HepG2 (cell line): ENCODE data around the gene PRR35. TPM values are rescaled to one million over a fixed set of nuclear protein-coding genes. Genes with fewer than 3 reads are reported as not detected.

Experiments
- ATAC-seq: fragments of 200-7000 bp; cut with Tn5 transposase; 3 replicates; pipeline ENCODE4 v1.9.1; 2020; ENCODE audit warnings: mild to moderate bottlenecking, moderate library complexity
- BruUV-seq: library from RNA; stranded (reverse); fragments of 400-500 nt; replicated peaks from 2 replicates; lab custom pipeline; 2021; lab: Mats Ljungman, UMichigan
- CTCF ChIA-PET: fragments of 300-600 bp; formaldehyde crosslinking; extraction: SDS; loops from one replicate; lab custom pipeline; 2021; ENCODE audit warnings: low total read pairs, inconsistent platforms, low intra/inter-chr PET ratio; lab: Yijun Ruan, JAX
- POLR2A ChIA-PET: fragments of 350-600 bp; sonication (Branson Sonifier 250); formaldehyde crosslinking; loops from one replicate; lab custom pipeline; 2020; ENCODE audit warnings: antibody characterized with exemption, inconsistent platforms; lab: Yijun Ruan, JAX
- DNase-seq: peaks from one replicate; pipeline ENCODE4 v3.0.0-alpha.2; 2015; ENCODE audit warnings: low spot score
- FAIRE-seq: peaks from 3 replicates; lab custom pipeline; 2011; peaks lifted over from hg19 to GRCh38; lab: Jason Lieb, UNC
- H2AFZ ChIP-seq: one replicate; pipeline ENCODE4 v1.6.1; 2011; ENCODE audit warnings: low read length, inconsistent platforms
- H3K27ac ChIP-seq: fragments of 300-600 bp; 3 replicates; pipeline ENCODE4 v1.8.0; 2011; ENCODE audit warnings: mixed run types, mild to moderate bottlenecking, mixed read lengths, low read length, inconsistent platforms; ENCODE audit not compliant: insufficient read depth; ENCODE audit errors: extremely low read length
- H3K27me3 ChIP-seq, 2 experiments: fragments of 200-600 bp in 1 of 2; 2 replicates in 1 of 2; 3 replicates in 1 of 2; pipeline versions ENCODE4 v1.6.0 to v1.8.0; 2011; ENCODE audit warnings: low read length in 2 of 2, mild to moderate bottlenecking in 2 of 2, moderate library complexity in 2 of 2, inconsistent platforms in 1 of 2; ENCODE audit not compliant: insufficient read depth in 2 of 2, control insufficient read depth in 1 of 2
- H3K36me3 ChIP-seq, 2 experiments: fragments of 200-600 bp in 1 of 2; replicated peaks in 1 of 2; 2 replicates in 1 of 2; 3 replicates in 1 of 2; pipeline versions ENCODE4 v1.5.1 to v1.8.0; 2011; ENCODE audit warnings: low read length in 2 of 2, inconsistent platforms in 1 of 2; ENCODE audit not compliant: insufficient read depth in 2 of 2, control insufficient read depth in 1 of 2
- H3K4me1 ChIP-seq: 2 replicates; pipeline ENCODE4 v1.5.1; 2012; ENCODE audit warnings: low read length, inconsistent platforms; ENCODE audit not compliant: insufficient read depth
- H3K4me2 ChIP-seq: 2 replicates; pipeline ENCODE4 v1.6.0; 2011; ENCODE audit warnings: low read depth, low read length, inconsistent platforms
- H3K4me3 ChIP-seq, 3 experiments: fragments of 200-600 bp in 1 of 3; sonication (generic), shearing (Covaris generic) in 1 of 3; replicated peaks in 1 of 3; 2 replicates each; pipeline ENCODE4 v1.5.1; 2011 to 2016; ENCODE audit warnings: low read length in 3 of 3, inconsistent platforms in 2 of 3, low read depth in 2 of 3, mild to moderate bottlenecking in 2 of 3, control low read depth in 1 of 3, mixed read lengths in 1 of 3; ENCODE audit not compliant: insufficient read depth in 1 of 3
- H3K79me2 ChIP-seq: one replicate; pipeline ENCODE4 v1.6.1; 2011; ENCODE audit warnings: low read length, inconsistent platforms; ENCODE audit not compliant: insufficient read depth
- H3K9ac ChIP-seq: 2 replicates; pipeline ENCODE4 v1.6.0; 2011; ENCODE audit warnings: mild to moderate bottlenecking, low read depth, low read length, inconsistent platforms; ENCODE audit not compliant: insufficient read depth
- H3K9me3 ChIP-seq: 2 replicates; pipeline ENCODE4 v1.5.1; 2012; ENCODE audit warnings: mild to moderate bottlenecking, low read length
- H4K20me1 ChIP-seq: 2 replicates; pipeline ENCODE4 v1.6.0; 2011; ENCODE audit warnings: inconsistent platforms, mild to moderate bottlenecking, low read length, moderate library complexity; ENCODE audit not compliant: insufficient read depth
- AGO2 ChIP-seq: fragments of 200-400 bp; formaldehyde crosslinking; optimal IDR thresholded peaks from 2 replicates; pipeline ENCODE3; 2017; ENCODE audit warnings: mild to moderate bottlenecking, low read depth, low read length, moderate library complexity
- ERF ChIP-seq: IDR thresholded peaks from 2 replicates; pipeline ENCODE4 v1.6.1; 2018; ENCODE audit warnings: missing biosample characterization, missing genetic modification reagents
- SP5 ChIP-seq: IDR thresholded peaks from 2 replicates; pipeline ENCODE4 v1.6.1; 2016; ENCODE audit warnings: low read depth, borderline replicate concordance
- ZFX ChIP-seq: sonication (generic); formaldehyde crosslinking; IDR thresholded peaks from 2 replicates; pipeline ENCODE4 v1.4.0; 2020; ENCODE audit warnings: mild to moderate bottlenecking, low read depth, missing genetic modification reagents, moderate library complexity
- ZNF605 ChIP-seq: sonication (generic); formaldehyde crosslinking; IDR thresholded peaks from 2 replicates; pipeline ENCODE4 v1.8.0; 2022; ENCODE audit warnings: mild to moderate bottlenecking, missing genetic modification reagents
- WGBS: methylation state at CpG from one replicate; pipeline ENCODE4 v1.1.6; 2017; ENCODE audit warnings: low lambda C conversion rate; 5-methylcytosine and 5-hydroxymethylcytosine counted together
- in situ Hi-C: cut with HindIII; loops from 2 replicates; pipeline ENCODE4 v1.10.0; 2017; ENCODE audit warnings: low pct_unique_long_range_greater_than_20kb; ENCODE audit not compliant: extremely low pct_ligation_motif_present
- intact Hi-C: fragments of 100-400 bp; cut with micrococcal nuclease; formaldehyde crosslinking; loops from one replicate; pipeline ENCODE4 v1.10.0; 2022; ENCODE audit not compliant: unreplicated experiment
- polyA plus RNA-seq, 8 experiments: library from polyadenylated mRNA; depleted of rRNA in 3 of 8; stranded (reverse) in 7 of 8; unstranded in 1 of 8; fragments of >200 nt; fragmentation: Illumina TruSeq in 4 of 8; extraction: Trizol in 4 of 8; gene quantifications; 2 replicates each; pipeline versions ENCODE4 v1.2.1 to v1.2.3, GENCODE V29; 2011 to 2016; ENCODE audit warnings: low read depth in 4 of 8, missing spikeins in 1 of 8, mixed read lengths in 1 of 8; ENCODE audit not compliant: insufficient read depth in 1 of 8
- total RNA-seq, 5 experiments: library from RNA; depleted of rRNA; stranded (reverse); fragments of >200 nt; fragmentation: Illumina TruSeq; extraction: Trizol; gene quantifications; 2 replicates each; pipeline ENCODE4 v1.2.3, GENCODE V29; 2016; ENCODE audit warnings: low read depth in 1 of 5
- TF ChIP-seq, protein P1 (sequence below): sonication (generic); formaldehyde crosslinking; IDR thresholded peaks from 2 replicates; pipeline ENCODE4 v1.4.0; 2020; ENCODE audit warnings: missing genetic modification reagents

The PRR35 gene
- total and polyA plus RNA-seq, 2 of the 13 experiments (the other 11 are each of a cell fraction or from before 2014, with no cell fraction given), result 0.07 to 0.16 TPM

DNA sequence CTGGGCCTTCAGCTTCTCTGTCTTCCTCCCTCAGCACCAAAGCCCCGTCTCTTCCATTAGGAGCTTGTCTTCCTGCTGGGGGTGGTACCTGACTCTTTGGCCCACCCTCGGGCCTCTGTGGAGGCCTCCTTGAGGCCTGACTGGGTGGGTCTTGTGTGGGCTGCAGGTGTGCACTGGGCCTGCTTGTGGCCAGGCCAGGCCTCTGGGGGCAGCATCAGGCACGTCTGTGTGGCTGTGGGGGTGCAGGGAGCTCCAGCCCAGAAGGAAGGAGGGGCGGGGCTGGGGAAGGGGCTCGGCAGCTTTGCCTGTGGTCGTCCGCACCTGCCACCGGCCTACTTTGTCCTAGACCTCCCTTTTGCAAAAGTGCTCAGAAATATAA is 16.6 kb downstream of the PRR35 start:
- Histone ChIP-seq H3K27me3 (no peaks in the 10 kb centered on the region), H3K4me3 (no peak overlapping the region), H2AFZ (no peak overlapping the region), H3K9me3 (no peaks in the 10 kb centered on the region), H3K36me3 (peaks cover 1 to 4% of the 10 kb centered on the region in 2 experiments; a peak in 1 of 5 replicates), H3K79me2 (no peaks in the 10 kb centered on the region), H3K27ac (no peak overlapping the region), H3K4me1 (peaks cover 12% of the 10 kb centered on the region), H4K20me1 (no peaks in the 10 kb centered on the region), H3K9ac (no peak overlapping the region), H3K4me2 (no peak overlapping the region)
- TF ChIP-seq ZFX (CRISPR knock-in tag) (peak; percentile 29), SP5 (CRISPR knock-in tag) (no peak), ERF (CRISPR knock-in tag) (0 out of 2 replicates have a peak, but pooled peaks have one; percentile 9)
- TF ChIP-seq, protein P1, sequence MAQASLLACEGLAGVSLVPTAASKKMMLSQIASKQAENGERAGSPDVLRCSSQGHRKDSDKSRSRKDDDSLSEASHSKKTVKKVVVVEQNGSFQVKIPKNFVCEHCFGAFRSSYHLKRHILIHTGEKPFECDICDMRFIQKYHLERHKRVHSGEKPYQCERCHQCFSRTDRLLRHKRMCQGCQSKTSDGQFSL (CRISPR knock-in tag), result peak; percentile 94
- FAIRE-seq (no peak), ATAC-seq (peak; percentile 67), DNase-seq (no peak)
- intact Hi-C loops (no loop called here), in situ Hi-C loops (no loop called here)
- no TSS peak for BruUV-seq
- ChIA-PET CTCF (no interaction called here), POLR2A (interaction anchor here (0.8 to 1.4 kb wide), 4 partner anchors 9 to 60 kb away, joined by 3 to 5 read pairs (median 4); partner anchors contain the start of gene METTL26)
- WGBS, result 59% methylated on average over 8 of the region's 8 CpGs

DNA sequence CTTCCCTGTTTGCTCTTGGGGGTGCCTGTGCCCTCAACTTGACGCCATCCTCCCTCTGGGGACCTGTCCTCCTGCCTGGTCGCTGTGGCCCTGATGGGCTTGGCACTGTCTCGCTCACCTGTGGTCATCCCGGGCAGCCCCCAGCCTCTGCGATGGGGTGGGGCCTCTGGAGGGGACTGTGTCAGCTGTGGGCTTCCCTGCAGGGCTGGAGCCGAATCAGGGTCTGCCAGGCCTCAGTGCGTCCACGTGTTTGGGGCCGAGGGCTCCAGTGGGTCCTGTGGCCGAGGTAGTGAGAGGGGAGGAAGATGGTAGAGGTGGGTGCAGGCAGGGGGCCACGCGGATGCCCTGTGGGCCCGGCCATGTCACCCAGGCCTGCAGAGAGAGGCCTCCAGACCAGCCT is 17.6 kb downstream of the PRR35 start:
- no TSS peak for BruUV-seq
- H3K4me1 ChIP-seq, result peaks cover 12% of the 10 kb centered on the region
- no peak overlapping the region for H3K4me2 ChIP-seq
- H4K20me1 ChIP-seq, result no peaks in the 10 kb centered on the region
- no peak overlapping the region for H3K27ac ChIP-seq
- H2AFZ ChIP-seq, result no peak overlapping the region
- no peak for FAIRE-seq
- in situ Hi-C loops (no loop called here), intact Hi-C loops (no loop called here)
- no peaks in the 10 kb centered on the region for H3K27me3 ChIP-seq
- ATAC-seq, result no peak
- TF ChIP-seq ZNF605, result no peak
- peak; percentile 59 for TF ChIP-seq AGO2
- no peak overlapping the region for H3K4me3 ChIP-seq
- ChIA-PET CTCF (no interaction called here), POLR2A (no interaction called here)
- 100% methylated on average over 3 of the region's 13 CpGs for WGBS
- no peaks in the 10 kb centered on the region for H3K79me2 ChIP-seq
- H3K9ac ChIP-seq, result no peak overlapping the region
- peaks cover 0 to 1% of the 10 kb centered on the region in 2 experiments; a peak in 1 of 5 replicates for H3K36me3 ChIP-seq
- H3K9me3 ChIP-seq, result no peaks in the 10 kb centered on the region
- DNase-seq, result no peak
